K562 (cell line): Measurements from ENCODE around the gene CCNL1. TPM values are rescaled to one million over a fixed set of nuclear protein-coding genes. Genes with fewer than 3 reads are reported as not detected.

Experiments used
- ATAC-seq: fragments of 200-7000 bp; cut with Tn5 transposase; 3 replicates; pipeline ENCODE4 v1.9.1; 2020; ENCODE audit warnings: moderate library complexity
- BruUV-seq: library from RNA; stranded (reverse); fragments of 400-500 nt; replicated peaks from 2 replicates; lab custom pipeline; 2021; lab: Mats Ljungman, UMichigan
- CTCF ChIA-PET: fragments of 300-600 bp; formaldehyde crosslinking; extraction: SDS; loops from one replicate; lab custom pipeline; 2021; ENCODE audit warnings: low intra/inter-chr PET ratio; lab: Yijun Ruan, JAX
- POLR2A ChIA-PET: fragments of 300-600, 350-650 bp; sonication (Branson Sonifier 250); formaldehyde crosslinking; extraction: SDS; loops from one replicate; lab custom pipeline; 2021; ENCODE audit warnings: antibody characterized with exemption, inconsistent platforms; lab: Yijun Ruan, JAX
- DNase-seq, 4 experiments: peaks; one replicate each; pipeline versions ENCODE4 v3.0.0 to v3.0.0-alpha.2; 2011 to 2018; ENCODE audit warnings: low spot score in 3 of 4, mixed read lengths in 3 of 4; ENCODE audit errors: extremely low read depth in 1 of 4
- FAIRE-seq: peaks from 2 replicates; lab custom pipeline; 2011; peaks lifted over from hg19 to GRCh38; lab: Jason Lieb, UNC
- H2AFZ ChIP-seq: 2 replicates; pipeline ENCODE4 v1.6.0; 2011; ENCODE audit warnings: low read depth, low read length, control low read depth, inconsistent platforms
- H3K27ac ChIP-seq: fragments of 200-600 bp; 3 replicates; pipeline ENCODE4 v1.8.0; 2011; ENCODE audit warnings: low read depth, mild to moderate bottlenecking, control low read depth, inconsistent platforms, low read length, moderate library complexity, mixed read lengths; ENCODE audit errors: extremely low read depth
- H3K27me3 ChIP-seq, 2 experiments: fragments of 300-600 bp in 1 of 2; 2 replicates in 1 of 2; 3 replicates in 1 of 2; pipeline versions ENCODE4 v1.6.0 to v1.8.0; 2011; ENCODE audit warnings: inconsistent platforms in 2 of 2, low read length in 2 of 2, mild to moderate bottlenecking in 1 of 2, mixed read lengths in 1 of 2, moderate library complexity in 1 of 2; ENCODE audit not compliant: control insufficient read depth in 2 of 2, insufficient read depth in 2 of 2
- H3K36me3 ChIP-seq: fragments of 300-600 bp; 3 replicates; pipeline ENCODE4 v1.8.0; 2011; ENCODE audit warnings: mild to moderate bottlenecking, low read length, inconsistent platforms; ENCODE audit not compliant: control insufficient read depth, insufficient read depth
- H3K4me1 ChIP-seq, 2 experiments: fragments of 200-600 bp in 1 of 2; replicated peaks in 1 of 2; 2 replicates in 1 of 2; 3 replicates in 1 of 2; pipeline versions ENCODE4 v1.5.1 to v1.8.0; 2011; ENCODE audit warnings: inconsistent platforms in 2 of 2, low read length in 2 of 2, mild to moderate bottlenecking in 1 of 2, mixed read lengths in 1 of 2, moderate library complexity in 1 of 2; ENCODE audit not compliant: control insufficient read depth in 2 of 2, insufficient read depth in 2 of 2
- H3K4me2 ChIP-seq: 2 replicates; pipeline ENCODE4 v1.6.1; 2011; ENCODE audit warnings: low read length, control low read depth, inconsistent platforms, mixed read lengths; ENCODE audit not compliant: insufficient read depth
- H3K4me3 ChIP-seq: fragments of 200-600 bp; sonication (generic), shearing (Covaris generic); 2 replicates; pipeline ENCODE4 v1.5.1; 2016; ENCODE audit warnings: control low read depth, inconsistent platforms
- H3K79me2 ChIP-seq: fragments of 200-600 bp; 3 replicates; pipeline ENCODE4 v1.8.0; 2011; ENCODE audit warnings: low read length, inconsistent platforms; ENCODE audit not compliant: control insufficient read depth, insufficient read depth
- H3K9ac ChIP-seq, 2 experiments: 2 replicates each; pipeline versions ENCODE4 v1.6.0 to v1.6.1; 2011; ENCODE audit warnings: low read depth in 2 of 2, low read length in 2 of 2, control low read depth in 1 of 2, inconsistent platforms in 1 of 2, mild to moderate bottlenecking in 1 of 2, mixed read lengths in 1 of 2; ENCODE audit not compliant: insufficient read depth in 1 of 2
- H3K9me1 ChIP-seq: one replicate; pipeline ENCODE4 v1.6.0; 2011; ENCODE audit warnings: inconsistent platforms, mild to moderate bottlenecking, low read length, moderate library complexity; ENCODE audit not compliant: control insufficient read depth, insufficient read depth
- H3K9me3 ChIP-seq: replicated peaks from 2 replicates; pipeline ENCODE4 v1.5.1; 2011; ENCODE audit warnings: low read depth, low read length, inconsistent platforms; ENCODE audit not compliant: control insufficient read depth, insufficient read depth
- H4K20me1 ChIP-seq: replicated peaks from 2 replicates; pipeline ENCODE4 v1.6.1; 2011; ENCODE audit warnings: low read length, inconsistent platforms, mixed read lengths; ENCODE audit not compliant: control insufficient read depth, insufficient read depth
- ADNP ChIP-seq: fragments of 200-800 bp; sonication (Bioruptor generic); IDR thresholded peaks from 2 replicates; pipeline ENCODE4 v1.6.1; 2016; ENCODE audit warnings: missing genetic modification characterization, missing compliant biosample characterization
- BDP1 ChIP-seq: IDR thresholded peaks from 3 replicates; pipeline ENCODE4 v1.6.1; 2011; ENCODE audit not compliant: insufficient read length, insufficient read depth
- BHLHE40 ChIP-seq: IDR thresholded peaks from 2 replicates; pipeline ENCODE4 v1.6.1; 2011; ENCODE audit warnings: low read length, improper control_type of control experiment
- CBX3 ChIP-seq, 2 experiments: IDR thresholded peaks; 1 replicate in 1 of 2; 2 replicates in 1 of 2; pipeline ENCODE4 v1.6.1; 2012; ENCODE audit warnings: inconsistent platforms in 2 of 2, low read length in 2 of 2, borderline replicate concordance in 1 of 2, control low read depth in 1 of 2
- CBX8 ChIP-seq: fragments of 200-600 bp; sonication (generic); IDR thresholded peaks from 2 replicates; pipeline ENCODE4 v1.6.1; 2012; ENCODE audit warnings: borderline replicate concordance, mixed run types, low read depth, mild to moderate bottlenecking, moderate library complexity, mixed read lengths, low read length, control low read depth, inconsistent platforms; ENCODE audit not compliant: poor library complexity, severe bottlenecking; ENCODE audit errors: extremely low read depth
- CREB1 ChIP-seq, 2 experiments: sonication (generic) in 1 of 2; formaldehyde crosslinking in 1 of 2; IDR thresholded peaks; 2 replicates each; pipeline versions ENCODE4 v1.6.1 to v1.8.0; 2012 to 2022; ENCODE audit warnings: inconsistent platforms in 1 of 2, mild to moderate bottlenecking in 1 of 2, missing genetic modification reagents in 1 of 2, moderate library complexity in 1 of 2
- FOXJ3 ChIP-seq: sonication (generic); formaldehyde crosslinking; IDR thresholded peaks from 2 replicates; pipeline ENCODE4 v1.4.0; 2020; ENCODE audit warnings: mild to moderate bottlenecking, missing genetic modification reagents
- HEY1 ChIP-seq: fragments of 250-450 bp; sonication (Bioruptor Pico); IDR thresholded peaks from 2 replicates; pipeline ENCODE4 v1.5.0; 2020; ENCODE audit warnings: mild to moderate bottlenecking, moderate library complexity, borderline replicate concordance
- HIVEP1 ChIP-seq: fragments of 250-450 bp; sonication (Bioruptor Pico); IDR thresholded peaks from 2 replicates; pipeline ENCODE4 v1.4.0; 2020; ENCODE audit warnings: mild to moderate bottlenecking
- MYBL2 ChIP-seq, 2 experiments: fragments of 450-650 bp in 1 of 2; sonication (generic) in 1 of 2; formaldehyde crosslinking in 1 of 2; IDR thresholded peaks; 2 replicates each; pipeline versions ENCODE4 v1.6.1 to v1.8.1; 2017 to 2022; ENCODE audit warnings: borderline replicate concordance in 1 of 2, inconsistent platforms in 1 of 2, low read depth in 1 of 2, mild to moderate bottlenecking in 1 of 2, missing genetic modification reagents in 1 of 2, moderate library complexity in 1 of 2
- NKRF ChIP-seq: fragments of 450-650 bp; IDR thresholded peaks from 2 replicates; pipeline ENCODE4 v1.6.1; 2016; ENCODE audit warnings: borderline replicate concordance
- SETDB1 ChIP-seq: IDR thresholded peaks from one replicate; pipeline ENCODE4 v1.6.1; 2012; ENCODE audit warnings: low read length, control low read depth, inconsistent platforms
- SRSF9 ChIP-seq: fragments of 200-400 bp; formaldehyde crosslinking; IDR thresholded peaks from 2 replicates; pipeline ENCODE4 v1.6.1; 2017; ENCODE audit warnings: low read depth, low read length, borderline replicate concordance
- TBP ChIP-seq: optimal IDR thresholded peaks from 2 replicates; pipeline ENCODE3; 2011; ENCODE audit warnings: low read depth, low read length, improper control_type of control experiment
- ZNF695 ChIP-seq: fragments of 450-650 bp; formaldehyde crosslinking; IDR thresholded peaks from 2 replicates; pipeline ENCODE4 v1.4.0; 2020; ENCODE audit warnings: mild to moderate bottlenecking, moderate library complexity
- WGBS: fragments of 100-300 bp; shearing (Covaris generic); methylation state at CpG from one replicate; pipeline ENCODE4 v1.1.6; 2016; ENCODE audit warnings: low coverage, mixed read lengths; ENCODE audit not compliant: insufficient coverage; ENCODE audit errors: missing lambda C conversion rate; 5-methylcytosine and 5-hydroxymethylcytosine counted together
- in situ Hi-C: fragments of 300-500 bp; cut with MboI; formaldehyde crosslinking; loops from 4 replicates; pipeline ENCODE4 v1.15.0; 2018; ENCODE audit warnings: inconsistent platforms, mixed read lengths
- intact Hi-C: fragments of 100-400 bp; cut with micrococcal nuclease; formaldehyde crosslinking; loops from 2 replicates; pipeline ENCODE4 v1.14.2; 2022
- polyA plus RNA-seq, 8 experiments: library from polyadenylated mRNA; depleted of rRNA in 4 of 8; stranded (reverse) in 5 of 8; unstranded in 3 of 8; fragments of >200 nt; fragmentation: Nextera tagmentation in 2 of 8; fragmentation: Illumina TruSeq in 1 of 8; extraction: Ambion mirVana in 2 of 8; extraction: Trizol in 1 of 8; gene quantifications; 2 replicates each; pipeline versions ENCODE4 v1.2.1 to v1.2.3, GENCODE V29; 2011 to 2014; ENCODE audit warnings: inconsistent platforms in 1 of 8, missing spikeins in 1 of 8
- total RNA-seq, 7 experiments: library from RNA; depleted of rRNA in 6 of 7; stranded (reverse); fragments of >200 nt in 6 of 7; fragmentation: Illumina TruSeq in 2 of 7; extraction: Trizol in 2 of 7; gene quantifications; 2 replicates each; pipeline versions ENCODE4 v1.2.1 to v1.2.3, GENCODE V29; 2011 to 2021; ENCODE audit warnings: low replicate concordance in 1 of 7
- TF ChIP-seq, protein P1 (sequence below): sonication (generic); formaldehyde crosslinking; IDR thresholded peaks from 2 replicates; pipeline ENCODE4 v1.8.0; 2022; ENCODE audit warnings: missing genetic modification reagents, mild to moderate bottlenecking, borderline replicate concordance

Gene CCNL1
- total and polyA plus RNA-seq, 9 of the 15 experiments (the other 6 are each of a cell fraction or from before 2014, with no cell fraction given), result 16.1 to 186 (median 132) TPM

DNA sequence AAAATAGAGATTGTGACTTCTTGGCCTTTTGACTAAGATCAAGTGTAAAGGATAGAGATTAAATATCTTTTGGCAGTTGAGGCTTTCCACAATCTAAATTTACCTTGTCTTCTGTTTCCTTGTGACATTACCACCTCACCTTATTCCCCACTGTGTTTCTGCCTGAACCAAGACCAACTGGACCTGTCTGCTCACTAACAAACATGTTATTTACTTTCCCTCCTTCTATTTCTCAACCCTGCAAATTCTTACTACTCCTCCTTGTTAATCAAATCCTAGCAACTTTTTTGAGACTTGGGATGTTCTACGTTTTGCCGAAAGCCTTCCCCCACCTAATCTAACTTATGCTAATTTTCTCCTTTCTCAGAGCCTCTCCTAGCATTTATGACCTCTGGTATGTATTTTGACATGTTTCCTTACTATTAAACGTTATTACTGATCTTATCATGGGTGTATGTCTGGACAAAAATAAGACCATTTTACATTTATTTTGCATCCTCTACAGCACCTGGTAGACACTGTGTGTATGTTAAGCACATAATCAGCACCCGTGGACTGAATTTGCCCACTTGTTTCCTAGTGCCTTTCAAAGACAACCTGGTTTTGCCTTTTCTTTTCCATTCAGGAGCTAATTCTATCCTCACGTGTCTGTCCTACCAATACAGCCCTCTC, 7.6 kb upstream of the CCNL1 start:
- ChIA-PET POLR2A (interaction anchor here (1.5 kb wide), 1 partner anchor 8 kb away, joined by 11 read pairs; the partner anchor contains the start of gene CCNL1), CTCF (no interaction called here)
- Histone ChIP-seq H4K20me1 (no peaks in the 10 kb centered on the region), H3K4me2 (no peak overlapping the region), H3K4me3 (no peak overlapping the region), H3K4me1 (peaks cover 10 to 12% of the 10 kb centered on the region in 2 experiments; a peak in 3 of 5 replicates), H3K36me3 (no peaks in the 10 kb centered on the region), H3K9me1 (no peaks in the 10 kb centered on the region), H3K27ac (no peak overlapping the region), H3K9ac (no peak overlapping the region), H3K79me2 (no peaks in the 10 kb centered on the region), H3K27me3 (no peaks in the 10 kb centered on the region), H3K9me3 (no peaks in the 10 kb centered on the region), H2AFZ (peak overlapping the region; percentile 57)
- in situ Hi-C loops (no loop called here), intact Hi-C loops (no loop called here)
- no TSS peak for BruUV-seq
- no peak for FAIRE-seq
- 45% methylated on average over 5 of the region's 5 CpGs for WGBS
- DNase-seq, result no peak
- no peak for ATAC-seq
- TF ChIP-seq ZNF695 (no peak), HIVEP1 (no peak), BHLHE40 (no peak), SRSF9 (no peak), BDP1 (no peak), CBX3 (IDR thresholded peaks at IDR 0.05; ENCODE audit: borderline replicate concordance in 1 of 2, low read length in 2 of 2) (no peak), FOXJ3 (CRISPR knock-in tag) (no peak), HEY1 (no peak), CBX8 (no peak), TBP (no peak), MYBL2 (IDR thresholded peaks at IDR 0.05; ENCODE audit: low read depth) (no peak), MYBL2 (CRISPR knock-in tag; IDR thresholded peaks at IDR 0.05; ENCODE audit: borderline replicate concordance) (no peak), ADNP (tag) (no peak), SETDB1 (no peak), NKRF (no peak), CREB1 (IDR thresholded peaks at IDR 0.05) (no peak), CREB1 (CRISPR knock-in tag; IDR thresholded peaks at IDR 0.05) (no peak)
- TF ChIP-seq, protein P1, sequence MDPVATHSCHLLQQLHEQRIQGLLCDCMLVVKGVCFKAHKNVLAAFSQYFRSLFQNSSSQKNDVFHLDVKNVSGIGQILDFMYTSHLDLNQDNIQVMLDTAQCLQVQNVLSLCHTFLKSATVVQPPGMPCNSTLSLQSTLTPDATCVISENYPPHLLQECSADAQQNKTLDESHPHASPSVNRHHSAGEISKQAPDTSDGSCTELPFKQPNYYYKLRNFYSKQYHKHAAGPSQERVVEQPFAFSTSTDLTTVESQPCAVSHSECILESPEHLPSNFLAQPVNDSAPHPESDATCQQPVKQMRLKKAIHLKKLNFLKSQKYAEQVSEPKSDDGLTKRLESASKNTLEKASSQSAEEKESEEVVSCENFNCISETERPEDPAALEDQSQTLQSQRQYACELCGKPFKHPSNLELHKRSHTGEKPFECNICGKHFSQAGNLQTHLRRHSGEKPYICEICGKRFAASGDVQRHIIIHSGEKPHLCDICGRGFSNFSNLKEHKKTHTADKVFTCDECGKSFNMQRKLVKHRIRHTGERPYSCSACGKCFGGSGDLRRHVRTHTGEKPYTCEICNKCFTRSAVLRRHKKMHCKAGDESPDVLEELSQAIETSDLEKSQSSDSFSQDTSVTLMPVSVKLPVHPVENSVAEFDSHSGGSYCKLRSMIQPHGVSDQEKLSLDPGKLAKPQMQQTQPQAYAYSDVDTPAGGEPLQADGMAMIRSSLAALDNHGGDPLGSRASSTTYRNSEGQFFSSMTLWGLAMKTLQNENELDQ (CRISPR knock-in tag), result no peak
